Measurements from ENCODE around the gene GREB1.

GREB1 gene

GRCh38 chr2:11540996-11541692, 7.3 kb downstream of the GREB1 start:
- no peak for DNase-seq

- DNase-seq, result no peak
These were observed 7.9 kb downstream of the GREB1 start for GRCh38 chr2:11541693-11542274.

DNA sequence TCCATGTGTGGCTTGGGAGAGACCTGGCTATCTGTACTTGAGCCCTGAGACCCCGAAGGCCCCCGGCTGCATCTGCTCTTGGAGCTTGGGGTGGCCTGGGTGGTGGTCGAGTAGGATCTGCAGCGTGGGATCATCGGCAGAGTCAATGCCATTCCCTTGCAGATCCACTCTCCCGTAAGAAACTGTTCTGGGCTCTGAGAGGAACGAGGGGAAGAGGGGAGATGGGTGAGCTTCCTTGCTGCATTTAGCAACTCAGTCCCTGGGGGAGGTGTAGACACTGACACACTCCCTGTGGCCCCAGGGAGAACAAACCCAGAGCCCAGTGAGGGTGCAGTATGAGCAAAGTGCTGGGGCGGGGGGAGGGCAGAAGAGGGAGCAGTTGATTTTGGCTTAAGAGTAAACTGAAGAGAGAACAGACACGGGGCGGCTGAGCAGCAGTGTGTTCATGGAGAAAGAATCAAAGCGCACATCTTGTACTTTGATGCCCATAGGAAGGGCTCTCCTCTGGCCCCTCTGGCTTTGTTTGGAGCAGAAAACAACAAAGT, 8.5 kb downstream of the GREB1 start:
- DNase-seq, result no peak

DNA sequence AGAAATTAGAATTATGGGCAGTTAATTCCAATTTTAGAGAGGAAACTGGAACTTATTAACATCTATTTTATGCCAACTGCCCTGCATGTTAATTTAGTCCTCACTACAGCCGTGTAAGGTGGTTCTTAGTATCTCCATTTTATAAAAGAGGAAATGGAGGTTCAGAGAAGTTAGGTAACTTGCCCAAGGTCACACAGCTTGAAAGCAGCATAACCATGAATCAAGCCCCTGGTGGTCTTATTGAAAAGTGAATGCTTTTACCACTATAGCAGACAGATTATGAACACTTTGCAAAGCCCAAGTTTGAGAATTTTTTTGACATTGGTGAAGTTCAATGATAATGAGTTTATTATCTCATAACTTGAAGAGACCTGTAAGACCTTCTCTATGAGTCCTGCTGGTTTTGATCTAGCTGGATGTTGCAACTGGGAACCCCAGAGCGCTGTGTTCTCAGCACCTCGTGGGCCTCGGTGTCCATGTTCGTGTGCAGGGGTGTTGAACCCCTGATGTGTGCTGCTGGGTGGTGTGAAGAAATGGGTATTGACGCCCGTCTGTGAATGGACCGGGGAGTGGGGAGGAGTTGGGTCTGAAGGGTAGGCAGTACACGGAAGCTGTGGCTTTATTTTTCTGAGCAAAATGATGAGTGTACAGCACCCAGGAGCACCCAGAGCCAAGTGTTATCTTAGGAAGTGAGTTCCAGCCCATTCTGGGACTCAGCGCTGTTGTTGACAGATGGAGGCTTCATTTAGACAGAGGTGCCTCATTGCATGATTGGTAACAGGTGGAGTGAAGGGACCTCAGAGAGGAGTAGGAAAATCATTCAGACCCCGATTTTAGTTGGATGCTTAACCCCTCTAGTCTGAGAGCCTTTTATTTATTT, 9.7 kb downstream of the GREB1 start:
- no peak for DNase-seq

DNA sequence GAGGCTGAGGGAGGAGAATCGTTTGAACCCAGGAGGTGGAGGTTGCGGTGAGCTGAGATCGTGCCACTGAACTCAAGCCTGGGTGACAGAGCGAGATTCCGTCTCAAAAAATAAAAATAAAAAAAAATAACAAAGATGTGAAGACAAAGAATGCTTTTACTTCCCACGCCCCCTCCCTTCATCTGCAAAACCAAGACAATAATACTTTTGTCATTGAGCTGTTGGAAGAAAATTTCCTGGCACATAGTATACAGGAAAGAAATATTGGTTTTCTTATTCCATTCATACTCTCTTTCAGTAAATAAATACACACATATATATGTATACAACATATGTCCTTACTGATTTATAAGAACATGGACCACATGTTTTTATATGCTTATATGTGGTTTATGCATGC, 12.2 kb downstream of the GREB1 start:
- no peak for DNase-seq

- no peak for DNase-seq
These were observed 14.2 kb downstream of the GREB1 start for GRCh38 chr2:11547912-11548497.

GRCh38 chr2:11550302-11550701, 16.5 kb downstream of the GREB1 start:
- no peak for DNase-seq

GRCh38 chr2:11550901-11551568, 17.2 kb downstream of the GREB1 start:
- DNase-seq, result no peak

DNA sequence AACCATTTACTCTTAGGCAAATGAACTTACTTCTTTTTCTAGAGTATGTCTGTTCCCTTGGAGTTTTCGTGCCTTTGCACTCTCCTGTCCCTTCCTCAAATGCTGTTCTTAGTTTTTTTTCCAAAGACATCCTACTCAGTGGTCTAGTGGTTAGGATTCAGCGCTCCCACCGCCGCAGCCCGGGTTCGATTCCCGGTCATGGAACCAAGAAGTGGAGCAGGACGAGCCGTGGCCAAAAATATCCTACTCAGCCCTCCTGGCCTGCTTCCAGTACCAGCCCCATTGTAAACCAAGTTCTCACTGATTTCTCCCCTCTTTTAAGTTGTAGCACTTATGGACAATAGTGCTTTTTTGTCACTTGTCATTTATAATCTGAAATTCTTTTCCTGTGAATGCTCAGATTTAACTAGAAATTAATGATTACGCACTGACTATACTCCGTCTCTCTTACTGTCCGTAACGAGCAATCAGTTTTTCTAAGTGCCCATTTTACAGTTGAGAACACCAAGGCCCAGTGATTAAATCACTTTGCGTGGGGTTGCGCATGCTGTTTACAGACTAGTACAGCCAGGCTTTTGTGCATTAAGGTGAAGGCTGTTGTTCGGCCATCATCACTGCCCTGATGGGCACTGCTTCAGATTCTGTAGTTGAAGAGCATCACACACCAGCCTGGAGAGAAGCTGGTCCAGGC, 17.9 kb downstream of the GREB1 start:
- no peak for DNase-seq

DNA sequence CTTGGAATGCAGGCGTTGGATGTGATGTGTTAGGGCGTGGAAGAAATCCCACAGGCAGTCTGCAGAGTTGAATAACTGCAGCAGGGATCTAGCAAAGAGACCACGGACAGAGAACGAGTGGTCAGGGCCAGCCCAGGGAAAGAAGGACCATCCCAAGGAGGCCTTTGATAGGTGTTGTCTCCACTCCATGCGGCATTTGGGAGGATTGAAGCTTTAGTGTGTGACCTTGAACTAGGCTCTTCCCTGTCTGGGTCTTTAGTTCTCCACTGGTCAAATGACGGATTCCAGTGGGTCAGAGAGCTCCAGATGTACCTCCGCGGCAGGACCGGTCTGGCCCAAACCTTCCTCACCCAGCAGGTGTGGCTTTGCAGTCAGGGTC, 18.4 kb downstream of the GREB1 start:
- DNase-seq, result no peak

GRCh38 chr2:11553661-11554398, 20.0 kb downstream of the GREB1 start:
- no peak for DNase-seq

GRCh38 chr2:11554399-11554716, 20.5 kb downstream of the GREB1 start:
- DNase-seq, result no peak

GRCh38 chr2:11556101-11556806, 22.4 kb downstream of the GREB1 start:
- no peak for DNase-seq

DNA sequence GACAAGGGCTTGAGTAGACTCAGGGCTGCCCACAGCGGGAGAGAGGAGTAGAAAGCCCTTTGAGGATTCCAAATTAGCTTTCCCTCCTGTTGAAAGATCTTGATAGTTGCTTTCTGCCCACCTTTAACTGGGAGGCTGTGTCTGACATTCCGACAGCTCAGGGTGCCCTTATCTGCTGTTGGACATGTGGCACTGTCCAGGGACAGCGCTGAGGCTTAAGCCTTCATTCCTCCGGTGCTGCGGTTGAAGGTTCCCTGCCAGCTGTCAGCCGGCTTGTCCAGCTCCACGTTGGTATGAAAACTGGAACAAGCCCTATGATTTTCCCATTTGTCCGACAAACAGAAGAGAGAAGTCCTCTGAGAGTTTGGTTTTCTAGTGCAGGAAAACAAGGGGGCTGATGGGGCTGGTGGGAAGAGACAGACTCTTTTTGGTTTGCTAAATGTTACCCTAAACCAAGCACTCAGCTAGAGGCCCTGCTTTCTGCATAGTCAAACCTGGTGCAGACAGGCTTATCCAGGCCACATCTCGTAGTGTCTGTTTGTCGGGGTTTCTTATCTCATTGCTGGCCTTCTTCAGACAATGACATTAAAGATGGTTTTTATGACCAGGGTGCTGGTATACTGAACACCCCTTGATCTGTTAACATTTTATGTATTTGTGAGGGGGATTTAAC, 24.5 kb downstream of the GREB1 start:
- DNase-seq, result no peak

DNA sequence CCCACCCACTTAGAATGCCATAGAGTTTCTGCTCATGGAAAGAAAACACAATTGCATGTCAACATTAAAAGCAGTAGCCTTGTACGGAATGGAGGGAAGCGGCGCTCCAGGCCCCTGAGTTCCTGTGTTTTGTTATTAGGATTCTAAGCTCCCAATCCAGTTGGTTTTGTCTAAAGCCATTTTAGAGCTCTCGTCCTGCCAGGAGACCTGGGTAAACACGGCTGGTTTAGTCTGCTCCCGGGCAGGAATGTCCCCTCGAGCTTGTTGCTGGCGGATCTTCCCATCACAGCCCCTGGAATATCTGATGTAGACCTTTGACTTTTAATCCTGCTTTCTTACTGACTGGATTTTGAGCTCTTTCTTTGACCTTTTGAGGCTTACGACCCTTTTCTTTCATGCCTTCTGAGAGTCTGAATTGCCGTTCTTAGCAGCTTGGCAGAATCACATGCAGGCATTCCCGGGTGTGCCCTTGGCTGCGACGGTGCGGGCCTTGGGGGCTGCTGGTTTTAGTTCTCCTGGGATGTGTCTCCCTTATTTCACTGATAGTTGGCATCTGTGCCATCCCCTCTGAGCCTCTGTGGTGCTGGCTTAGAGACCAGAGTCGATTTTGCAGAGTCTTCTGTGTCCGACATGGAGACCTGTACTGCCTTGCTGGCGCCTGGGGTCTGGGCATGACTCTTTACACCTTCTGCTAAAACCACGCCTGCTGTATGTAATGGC, 25.4 kb downstream of the GREB1 start:
- DNase-seq, result no peak

DNA sequence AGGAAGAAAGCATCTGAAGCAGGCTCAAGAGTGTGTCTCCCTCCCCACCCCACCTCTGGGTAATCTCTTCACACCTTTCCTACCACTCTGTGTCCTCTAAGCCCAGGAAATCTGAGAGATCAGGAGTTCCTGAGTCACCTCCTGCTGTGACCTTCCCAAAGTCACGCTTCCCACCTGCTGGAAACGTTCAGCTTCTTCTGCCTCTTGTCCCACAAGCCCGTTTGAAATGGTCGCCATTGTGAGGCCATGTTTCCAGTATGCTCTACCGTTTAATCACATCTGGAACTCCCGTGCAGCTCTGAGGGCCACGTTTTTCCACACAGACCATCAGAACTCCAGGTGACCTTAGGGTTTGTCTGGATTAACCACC, 25.9 kb downstream of the GREB1 start:
- DNase-seq, result no peak

- no peak for DNase-seq
These were observed 27.0 kb downstream of the GREB1 start for GRCh38 chr2:11560806-11561205.

- no peak for DNase-seq
These were observed 28.2 kb downstream of the GREB1 start for GRCh38 chr2:11562011-11562410.

DNA sequence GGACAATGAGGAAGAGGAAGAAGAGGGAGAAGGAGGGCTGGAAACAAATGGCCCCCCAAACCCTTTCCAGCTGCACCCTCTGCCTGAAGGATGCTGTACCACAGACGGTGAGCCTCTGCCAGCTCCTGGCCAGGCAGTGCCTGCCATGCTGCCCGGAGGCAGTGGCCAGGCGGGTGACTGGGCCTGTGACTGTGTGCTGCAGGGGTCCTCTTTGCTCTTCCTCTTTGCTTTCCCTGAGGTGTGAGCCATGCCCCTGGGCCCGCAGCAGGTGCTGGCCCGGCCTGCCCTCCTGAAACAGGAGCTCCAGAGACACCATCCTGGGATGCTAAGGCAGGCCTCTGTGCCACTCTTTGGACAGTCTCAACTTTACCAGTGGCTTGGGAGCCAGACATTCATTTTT, 28.6 kb downstream of the GREB1 start:
- DNase-seq, result no peak

All from left hindlimb (tissue), 1 donor.